Activated effector memory CD4-positive, alpha-beta T cell treated with Interleukin-2 at 50 U/mL for 16 hours (primary cell): ENCODE results near the gene SSX4.
A peak's percentile ranks its signal among the peaks of the same experiment; 100 is the strongest.
"Not testable (repeated sequence)": the region's sequence is repeated elsewhere in the genome, so short reads cannot be mapped to it uniquely, and the experiment has no call there.

Experiments
- DNase-seq: peaks from one replicate; pipeline ENCODE4 v3.0.0-alpha.2; 2020

The SSX4 gene, protein sequence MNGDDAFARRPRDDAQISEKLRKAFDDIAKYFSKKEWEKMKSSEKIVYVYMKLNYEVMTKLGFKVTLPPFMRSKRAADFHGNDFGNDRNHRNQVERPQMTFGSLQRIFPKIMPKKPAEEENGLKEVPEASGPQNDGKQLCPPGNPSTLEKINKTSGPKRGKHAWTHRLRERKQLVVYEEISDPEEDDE

DNA sequence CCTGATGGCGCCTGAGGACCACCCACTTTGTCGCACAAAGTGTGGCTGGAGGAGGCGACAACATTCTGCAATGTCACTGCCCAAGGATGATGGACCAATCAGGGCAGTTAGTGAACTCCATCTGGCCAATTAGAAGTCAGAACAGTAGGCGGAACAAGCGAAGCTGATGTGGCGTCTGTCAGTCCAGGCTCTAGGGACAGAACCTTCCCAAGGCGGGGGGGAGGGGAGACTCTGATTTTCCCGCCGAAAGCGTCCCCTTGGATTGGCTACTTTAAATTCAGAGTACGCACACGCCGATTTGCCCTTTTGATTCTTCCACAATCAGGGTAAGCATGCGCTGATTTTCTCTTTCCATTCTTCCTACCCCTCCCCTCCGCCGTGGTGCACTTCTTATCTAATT, at the start of gene SSX4:
Gene SSX4 (plus strand): TSS at position 301 of the 400 bp plus-strand sequence. CDS start 515 bp downstream, outside the sequence.
- DNase-seq: not testable (repeated sequence)

DNA sequence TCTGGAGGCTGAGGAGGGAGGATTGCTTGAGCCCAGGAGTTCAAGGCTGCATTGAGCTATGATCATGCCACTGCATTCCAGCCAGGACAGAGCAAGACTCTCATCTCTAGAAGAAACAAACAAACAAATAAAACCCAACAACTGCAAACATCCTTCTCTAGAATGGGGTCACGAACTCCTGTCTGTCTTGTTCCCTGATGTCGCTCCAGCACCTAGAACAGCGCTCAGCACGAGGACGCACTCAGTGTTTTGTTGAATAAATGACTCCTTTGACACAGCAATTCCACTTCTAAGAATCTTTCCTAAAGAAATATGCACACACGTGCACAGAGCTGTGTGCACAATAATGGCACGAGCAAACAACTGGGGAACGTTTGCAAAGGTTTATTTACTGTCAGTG, 37.3 kb upstream of the SSX4 start:
- DNase-seq: not testable (repeated sequence)

DNA sequence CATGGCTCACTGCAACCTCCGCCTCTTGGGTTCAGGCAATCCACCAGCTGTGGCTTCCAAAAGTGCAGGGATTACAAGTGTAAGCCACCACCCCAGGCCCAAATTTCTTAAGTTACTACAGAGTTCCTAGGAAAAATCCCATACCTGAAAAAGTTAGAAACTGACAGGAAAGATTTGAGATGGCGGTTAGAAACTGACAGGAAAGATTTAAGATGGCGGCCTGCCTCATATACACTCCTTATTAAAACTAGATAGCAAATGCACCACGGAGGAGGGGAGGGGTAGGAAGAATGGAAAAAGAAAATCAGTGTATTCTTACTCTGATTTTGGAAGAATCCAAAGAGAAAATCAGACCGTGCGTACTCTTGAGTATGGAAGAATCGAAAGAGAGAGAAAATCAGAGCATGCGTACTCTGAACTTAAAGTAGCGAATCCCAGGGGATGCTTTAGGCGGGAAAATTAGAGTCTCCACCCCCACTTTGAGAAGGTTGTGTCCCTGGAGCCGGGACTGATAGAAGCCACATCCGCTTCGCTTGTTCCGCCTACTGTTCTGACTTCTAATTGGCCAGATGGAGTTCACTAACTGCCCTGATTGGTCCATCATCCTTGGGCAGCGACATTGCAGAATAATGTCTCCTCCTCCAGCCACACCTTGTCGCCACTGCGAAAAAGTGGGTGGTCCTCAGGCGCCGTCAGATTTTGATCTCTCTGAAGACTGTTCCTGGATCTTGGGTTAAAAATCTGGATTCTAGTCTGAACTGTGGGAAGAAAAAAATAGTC, 26.8 kb upstream of the SSX4 start, which contains the start of gene SSX3:
Gene SSX3 (minus strand): TSS at position 389 of the 780 bp plus-strand sequence. CDS start 1,454 bp downstream, outside the sequence.
- DNase-seq: not testable (repeated sequence)

DNA sequence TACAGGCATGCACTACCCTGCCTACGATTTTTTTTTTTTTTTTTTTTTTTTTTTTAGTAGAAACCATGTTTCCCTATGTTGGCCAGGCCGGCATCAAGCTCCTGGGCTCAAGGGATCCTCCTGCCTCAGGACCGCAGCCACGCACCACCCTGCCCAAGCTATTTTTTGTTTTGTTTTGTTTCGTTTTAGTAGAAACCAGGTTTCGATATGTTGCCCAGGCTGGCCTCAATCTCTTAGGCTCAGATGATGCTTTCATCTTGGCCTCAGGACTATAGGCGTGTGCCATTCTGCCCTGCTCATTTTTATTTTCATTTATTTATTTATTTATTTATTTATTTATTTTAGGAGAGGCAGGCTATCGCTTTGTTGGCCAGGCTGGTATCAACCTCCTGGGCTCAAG, 25.7 kb upstream of the SSX4 start:
- DNase-seq: no peak

DNA sequence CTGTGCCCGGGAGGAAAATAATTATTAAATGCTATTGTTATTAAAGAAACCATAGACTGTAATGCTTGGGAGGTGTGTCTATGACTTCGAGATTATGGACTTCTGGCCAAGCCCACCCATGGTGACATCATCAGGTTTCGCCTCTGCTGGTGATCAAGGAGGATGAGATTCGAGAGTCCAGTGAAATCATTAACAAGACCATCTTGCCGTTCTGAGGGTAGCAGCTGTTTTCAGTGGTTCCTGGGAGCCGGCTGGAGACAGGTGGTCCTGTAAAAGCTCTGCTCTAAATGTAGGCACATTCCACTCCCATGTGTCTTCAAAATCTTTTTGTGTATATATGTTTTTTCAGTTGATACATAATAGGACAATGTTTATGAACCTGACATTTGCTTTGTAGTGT, 24.1 kb upstream of the SSX4 start:
- not testable (repeated sequence) for DNase-seq

DNA sequence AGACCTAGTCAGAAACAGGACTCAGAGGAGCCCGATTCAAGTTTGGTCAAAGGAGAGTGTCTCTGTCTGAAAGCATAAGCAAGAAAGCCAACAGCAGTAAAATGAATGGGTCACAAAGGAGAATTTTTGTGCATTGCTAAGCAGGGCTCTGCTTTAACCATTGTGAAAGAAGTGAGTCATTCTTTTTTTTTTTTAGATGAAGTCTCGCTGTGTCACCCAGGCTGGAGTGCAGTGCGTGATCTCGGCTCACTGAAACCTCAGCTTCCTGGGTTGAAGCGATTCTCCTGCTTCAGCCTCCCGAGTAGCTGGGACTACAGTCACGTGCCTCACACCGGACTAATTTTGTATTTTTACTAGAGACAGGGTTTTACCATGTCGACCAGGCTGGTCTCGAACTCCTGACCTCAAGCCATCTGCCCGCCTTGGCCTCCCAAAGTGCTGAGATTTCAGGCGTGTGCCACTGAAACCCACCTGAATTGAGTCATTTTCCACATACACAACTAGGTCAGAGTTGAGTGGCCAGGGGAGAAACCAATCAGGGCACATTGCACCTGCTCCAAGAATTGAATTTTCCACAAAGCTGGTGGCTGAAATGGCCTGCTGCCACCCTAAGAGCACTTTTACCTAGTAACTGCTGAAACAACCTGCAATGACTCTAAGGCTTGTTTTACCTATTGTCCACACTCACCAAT, 15.5 kb upstream of the SSX4 start:
- not testable (repeated sequence) for DNase-seq

DNA sequence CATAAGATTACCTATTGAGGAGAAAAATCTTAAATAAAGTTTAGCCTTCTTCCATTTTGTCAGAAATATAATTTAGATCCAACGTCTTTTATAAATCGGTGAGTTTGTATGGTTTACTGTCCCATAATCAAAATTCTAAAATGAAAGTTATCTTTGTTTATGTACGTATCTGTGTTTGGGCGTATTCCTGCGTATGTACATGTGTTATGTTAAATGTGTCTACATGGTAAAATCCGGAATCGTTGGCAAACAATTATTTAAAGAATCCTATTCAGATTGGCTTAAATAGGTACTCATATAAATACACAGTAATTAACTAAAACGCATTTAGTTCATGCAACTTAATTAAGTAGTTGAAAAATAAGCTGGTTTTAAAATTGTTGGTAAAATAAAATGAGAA, 12.9 kb upstream of the SSX4 start:
- not testable (repeated sequence) for DNase-seq

DNA sequence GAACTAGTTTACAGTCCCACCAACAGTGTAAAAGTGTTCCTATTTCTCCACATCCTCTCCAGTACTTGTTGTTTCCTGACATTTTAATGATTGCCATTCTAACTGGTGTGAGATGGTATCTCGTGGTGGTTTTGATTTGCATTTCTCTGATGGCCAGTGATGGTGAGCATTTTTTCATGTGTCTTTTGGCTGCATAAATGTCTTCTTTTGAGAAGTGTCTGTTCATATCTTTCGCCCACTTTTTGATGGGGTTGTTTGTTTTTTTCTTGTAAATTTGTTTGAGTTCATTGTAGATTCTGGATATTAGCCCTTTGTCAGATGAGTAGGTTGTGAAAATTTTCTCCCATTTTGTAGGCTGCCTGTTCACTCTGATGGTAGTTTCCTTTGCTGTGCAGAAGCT, 13.6 kb downstream of the SSX4 start:
- not testable (repeated sequence) for DNase-seq

DNA sequence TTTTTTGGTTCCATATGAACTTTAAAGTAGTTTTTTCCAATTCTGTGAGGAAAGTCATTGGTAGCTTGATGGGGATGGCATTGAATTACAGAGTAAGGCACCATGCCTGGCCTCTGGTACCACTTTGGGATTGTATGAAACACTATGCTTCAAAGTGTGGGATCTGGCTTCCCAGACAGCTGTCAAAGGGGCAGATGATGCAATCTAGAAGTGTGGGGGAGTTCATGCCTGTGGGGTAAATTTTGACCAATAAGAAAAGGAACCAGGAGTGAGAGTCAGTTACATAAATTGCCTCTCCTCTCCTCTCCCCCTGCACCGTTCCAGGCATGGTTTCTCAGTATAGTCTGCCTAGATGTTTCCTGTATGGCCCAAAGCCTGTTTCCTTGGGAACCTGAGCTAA, 14.5 kb downstream of the SSX4 start:
- DNase-seq: not testable (repeated sequence)

DNA sequence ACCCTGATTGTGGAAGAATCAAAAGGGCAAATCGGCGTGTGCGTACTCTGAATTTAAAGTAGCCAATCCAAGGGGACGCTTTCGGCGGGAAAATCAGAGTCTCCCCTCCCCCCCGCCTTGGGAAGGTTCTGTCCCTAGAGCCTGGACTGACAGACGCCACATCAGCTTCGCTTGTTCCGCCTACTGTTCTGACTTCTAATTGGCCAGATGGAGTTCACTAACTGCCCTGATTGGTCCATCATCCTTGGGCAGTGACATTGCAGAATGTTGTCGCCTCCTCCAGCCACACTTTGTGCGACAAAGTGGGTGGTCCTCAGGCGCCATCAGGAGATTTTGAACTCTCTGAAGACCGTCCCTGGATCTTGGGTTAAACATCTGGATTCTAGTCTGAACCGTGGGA, 28.5 kb downstream of the SSX4 start, which contains the start of gene SSX4B:
Gene SSX4B (minus strand): TSS at position 101 of the 400 bp plus-strand sequence. CDS start 588 bp downstream, outside the sequence.
- not testable (repeated sequence) for DNase-seq

DNA sequence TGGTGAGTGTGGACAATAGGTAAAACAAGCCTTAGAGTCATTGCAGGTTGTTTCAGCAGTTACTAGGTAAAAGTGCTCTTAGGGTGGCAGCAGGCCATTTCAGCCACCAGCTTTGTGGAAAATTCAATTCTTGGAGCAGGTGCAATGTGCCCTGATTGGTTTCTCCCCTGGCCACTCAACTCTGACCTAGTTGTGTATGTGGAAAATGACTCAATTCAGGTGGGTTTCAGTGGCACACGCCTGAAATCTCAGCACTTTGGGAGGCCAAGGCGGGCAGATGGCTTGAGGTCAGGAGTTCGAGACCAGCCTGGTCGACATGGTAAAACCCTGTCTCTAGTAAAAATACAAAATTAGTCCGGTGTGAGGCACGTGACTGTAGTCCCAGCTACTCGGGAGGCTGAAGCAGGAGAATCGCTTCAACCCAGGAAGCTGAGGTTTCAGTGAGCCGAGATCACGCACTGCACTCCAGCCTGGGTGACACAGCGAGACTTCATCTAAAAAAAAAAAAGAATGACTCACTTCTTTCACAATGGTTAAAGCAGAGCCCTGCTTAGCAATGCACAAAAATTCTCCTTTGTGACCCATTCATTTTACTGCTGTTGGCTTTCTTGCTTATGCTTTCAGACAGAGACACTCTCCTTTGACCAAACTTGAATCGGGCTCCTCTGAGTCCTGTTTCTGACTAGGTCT, 43.8 kb downstream of the SSX4 start:
- not testable (repeated sequence) for DNase-seq

DNA sequence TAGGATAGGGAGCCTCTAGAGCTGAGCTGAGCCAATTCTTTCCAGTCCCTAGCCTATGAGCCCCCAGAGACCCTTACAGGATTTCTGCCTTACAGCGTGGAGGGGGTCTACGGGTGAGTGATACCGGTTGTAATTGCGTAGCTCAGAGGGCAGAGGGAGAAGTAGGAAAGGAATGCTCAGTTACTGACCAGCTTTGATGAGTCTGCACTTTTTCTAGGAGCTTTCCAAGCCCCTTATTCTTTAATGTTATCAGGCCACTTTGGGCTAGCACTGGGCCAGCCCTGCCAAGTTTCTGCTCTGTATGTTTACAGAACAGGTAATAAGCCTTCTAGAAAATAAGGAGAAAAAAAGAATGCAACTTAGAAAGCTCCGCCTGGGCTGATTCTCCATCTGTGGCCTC, 46.3 kb downstream of the SSX4 start:
- DNase-seq: not testable (repeated sequence)

DNA sequence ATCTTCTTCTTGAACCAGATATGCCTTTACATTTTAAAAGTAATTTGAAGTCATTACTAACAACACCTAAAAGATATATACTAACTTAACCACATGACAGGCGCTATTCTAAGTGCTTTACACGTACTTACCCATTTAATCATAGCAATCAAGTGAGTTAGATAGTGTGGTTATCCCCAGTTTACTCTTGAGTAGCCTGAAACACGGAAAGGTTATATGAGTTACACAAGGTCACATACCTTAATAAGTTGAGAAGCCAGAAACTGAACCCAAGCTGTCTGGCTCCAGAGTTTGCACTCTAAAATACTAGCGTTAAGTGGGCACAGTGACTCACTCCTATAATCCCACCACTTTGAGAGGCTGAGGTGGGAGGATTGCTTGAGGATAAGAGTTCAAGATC, 46.8 kb downstream of the SSX4 start:
- DNase-seq: not testable (repeated sequence)

DNA sequence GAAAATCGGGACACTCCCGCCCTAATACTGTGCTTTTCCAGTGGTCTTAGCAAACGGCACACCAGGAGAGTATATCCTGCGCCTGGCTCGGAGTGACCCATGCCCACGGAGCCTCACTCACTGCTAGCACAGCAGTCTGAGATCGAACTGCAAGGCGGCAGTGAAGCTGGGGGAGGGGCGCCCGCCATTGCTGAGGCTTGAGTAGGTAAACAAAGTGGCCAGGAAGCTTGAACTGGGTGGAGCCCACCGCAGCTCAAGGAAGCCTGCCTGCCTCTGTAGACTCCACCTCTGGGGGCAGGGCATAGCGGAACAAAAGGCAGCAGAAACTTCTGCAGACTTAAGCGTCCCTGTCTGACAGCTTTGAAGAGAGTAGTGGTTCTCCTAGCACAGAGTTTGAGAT, 50.4 kb downstream of the SSX4 start:
- DNase-seq: peak; percentile 42
